ENCODE data around the gene SNAI3. TPM values are rescaled to one million over a fixed set of nuclear protein-coding genes. Genes with fewer than 3 reads are reported as not detected.
A peak's percentile ranks its signal among the peaks of the same experiment; 100 is the strongest.

The SNAI3 gene
- total and polyA plus RNA-seq, 2 donors, result 1.5 to 2.9 TPM

DNA sequence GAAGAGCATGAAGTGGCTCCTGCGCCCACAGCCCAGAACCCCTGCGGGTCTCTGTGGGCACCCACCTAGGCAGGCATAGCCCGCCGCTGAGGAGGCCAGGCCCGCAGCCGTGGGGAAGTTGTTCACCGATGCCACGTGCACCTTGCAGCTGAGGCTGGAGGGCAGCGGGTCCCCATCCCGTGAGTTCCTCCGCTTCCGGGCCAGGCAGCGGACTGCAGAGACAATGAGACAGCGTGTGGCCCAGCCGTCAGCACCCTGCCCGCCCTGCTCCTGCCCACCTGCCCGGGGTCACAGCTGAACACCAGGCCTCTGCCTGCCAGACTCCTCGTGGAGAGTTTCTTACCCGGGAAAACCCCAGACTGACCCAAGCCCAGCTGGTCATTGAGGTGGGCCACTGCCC is 28.9 kb downstream of the SNAI3 start:
- Histone ChIP-seq H3K4me1 (ENCODE audit: control insufficient read depth in 2 of 2, insufficient read depth in 2 of 2, low read length in 2 of 2) (peaks cover 4 to 5% of the 10 kb centered on the region in 2 donors), H3K4me3 (ENCODE audit: low read length in 2 of 2) (no peak overlapping the region), H3K27me3 (ENCODE audit: control insufficient read depth in 2 of 2, insufficient read depth in 1 of 2, low read length in 1 of 2) (peaks cover 0 to 3% of the 10 kb centered on the region in 2 donors), H3K27ac (ENCODE audit: low read depth in 1 of 2, low read length in 1 of 2) (no peak overlapping the region), H3K36me3 (ENCODE audit: control insufficient read depth in 2 of 2, insufficient read depth in 2 of 2, low read length in 1 of 2) (peaks cover 16 to 21% of the 10 kb centered on the region in 2 donors), H3K9me3 (ENCODE audit: control insufficient read depth in 2 of 2, insufficient read depth in 1 of 2, low read length in 1 of 2) (peaks cover 0 to 8% of the 10 kb centered on the region in 2 donors)
- DNase-seq (ENCODE audit: low read depth in 6 of 9, low spot score in 9 of 9), result no peak
- 97% methylated on average over 19 of the region's 19 CpGs for WGBS

DNA sequence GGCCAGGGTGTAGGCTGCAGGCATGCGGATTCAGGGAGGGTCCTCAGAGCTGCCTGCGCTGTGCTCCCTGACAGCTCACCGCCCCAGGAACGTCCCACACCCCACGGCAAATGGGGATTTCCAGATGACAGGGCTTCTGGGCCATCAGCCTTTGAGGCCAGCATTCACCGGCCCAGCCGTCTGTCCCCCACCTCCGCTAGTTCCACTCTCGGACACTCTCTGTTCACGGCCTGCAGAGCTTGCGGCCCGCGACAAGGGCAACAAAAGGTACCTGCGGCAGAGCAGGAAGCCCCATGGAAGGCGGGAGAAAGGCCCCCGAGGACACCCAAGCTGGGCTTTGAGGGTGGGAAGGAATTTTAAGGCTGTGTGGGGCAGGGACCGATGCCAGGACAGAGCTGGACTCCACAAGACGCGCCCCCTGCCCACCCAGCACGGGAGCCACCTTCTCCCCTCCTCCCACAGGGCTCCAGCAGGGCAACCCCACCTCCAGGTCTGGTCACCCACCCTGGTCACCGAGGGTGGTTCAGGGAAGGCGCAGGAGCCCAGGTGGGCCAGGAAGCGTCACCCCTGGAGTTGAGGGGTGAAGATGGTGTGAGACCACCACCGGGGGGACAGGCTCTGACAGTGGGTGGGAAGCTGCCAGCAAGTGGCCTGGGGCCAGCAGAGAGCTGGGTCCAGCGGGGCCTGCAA is 29.9 kb downstream of the SNAI3 start:
- Histone ChIP-seq H3K9me3 (ENCODE audit: control insufficient read depth in 2 of 2, insufficient read depth in 1 of 2, low read length in 1 of 2) (peaks cover 0 to 8% of the 10 kb centered on the region in 2 donors), H3K36me3 (ENCODE audit: control insufficient read depth in 2 of 2, insufficient read depth in 2 of 2, low read length in 1 of 2) (peaks cover 20 to 21% of the 10 kb centered on the region in 2 donors), H3K4me3 (ENCODE audit: low read length in 2 of 2) (no peak overlapping the region), H3K27me3 (ENCODE audit: control insufficient read depth in 2 of 2, insufficient read depth in 1 of 2, low read length in 1 of 2) (no peaks in the 10 kb centered on the region), H3K4me1 (ENCODE audit: control insufficient read depth in 2 of 2, insufficient read depth in 2 of 2, low read length in 2 of 2) (peaks cover under 1 to 6% of the 10 kb centered on the region in 2 donors), H3K27ac (ENCODE audit: low read depth in 1 of 2, low read length in 1 of 2) (no peak overlapping the region)
- no peak for DNase-seq (ENCODE audit: low read depth in 6 of 9, low spot score in 9 of 9)
- WGBS, result 93% methylated on average over 25 of the region's 25 CpGs

DNA sequence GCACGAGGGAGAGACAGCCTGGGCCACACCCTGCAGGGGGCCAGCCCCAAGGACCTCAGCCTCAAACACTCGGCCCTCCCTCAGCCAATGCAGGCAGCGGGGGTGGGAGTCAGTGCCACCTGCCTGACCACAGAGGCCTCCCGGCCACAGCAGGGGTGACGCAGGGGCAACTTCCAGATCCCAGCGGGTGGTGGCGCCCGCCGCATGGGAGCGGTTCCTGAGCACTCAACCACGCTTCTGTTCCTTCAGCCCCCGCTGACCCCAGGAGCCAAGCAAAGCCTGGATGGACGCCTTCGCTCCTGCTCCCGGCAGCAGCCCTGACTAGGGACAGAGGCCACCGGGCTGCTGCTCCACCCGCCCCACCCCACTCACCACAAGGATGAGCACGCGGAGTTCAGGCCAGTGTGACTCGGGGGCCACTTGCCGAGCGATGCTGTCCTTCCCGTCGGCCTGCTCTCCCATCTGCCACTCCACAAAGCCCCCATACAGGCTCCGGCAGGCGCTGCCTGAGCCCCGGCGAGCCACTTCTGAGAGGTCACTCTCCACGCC is 30.5 kb downstream of the SNAI3 start:
- WGBS, result 96% methylated on average over 29 of the region's 29 CpGs
- peaks cover 5 to 11% of the 10 kb centered on the region in 2 donors for H3K4me1 ChIP-seq (ENCODE audit: control insufficient read depth in 2 of 2, insufficient read depth in 2 of 2, low read length in 2 of 2)
- no peak for DNase-seq (ENCODE audit: low read depth in 6 of 9, low spot score in 9 of 9)
- H3K36me3 ChIP-seq (ENCODE audit: control insufficient read depth in 2 of 2, insufficient read depth in 2 of 2, low read length in 1 of 2), result peaks cover 20 to 21% of the 10 kb centered on the region in 2 donors
- H3K27ac ChIP-seq (ENCODE audit: low read depth in 1 of 2, low read length in 1 of 2), result no peak overlapping the region
- H3K4me3 ChIP-seq (ENCODE audit: low read length in 2 of 2), result no peak overlapping the region
- no peaks in the 10 kb centered on the region for H3K27me3 ChIP-seq (ENCODE audit: control insufficient read depth in 2 of 2, insufficient read depth in 1 of 2, low read length in 1 of 2)
- H3K9me3 ChIP-seq (ENCODE audit: control insufficient read depth in 2 of 2, insufficient read depth in 1 of 2, low read length in 1 of 2), result peaks cover 0 to 8% of the 10 kb centered on the region in 2 donors

DNA sequence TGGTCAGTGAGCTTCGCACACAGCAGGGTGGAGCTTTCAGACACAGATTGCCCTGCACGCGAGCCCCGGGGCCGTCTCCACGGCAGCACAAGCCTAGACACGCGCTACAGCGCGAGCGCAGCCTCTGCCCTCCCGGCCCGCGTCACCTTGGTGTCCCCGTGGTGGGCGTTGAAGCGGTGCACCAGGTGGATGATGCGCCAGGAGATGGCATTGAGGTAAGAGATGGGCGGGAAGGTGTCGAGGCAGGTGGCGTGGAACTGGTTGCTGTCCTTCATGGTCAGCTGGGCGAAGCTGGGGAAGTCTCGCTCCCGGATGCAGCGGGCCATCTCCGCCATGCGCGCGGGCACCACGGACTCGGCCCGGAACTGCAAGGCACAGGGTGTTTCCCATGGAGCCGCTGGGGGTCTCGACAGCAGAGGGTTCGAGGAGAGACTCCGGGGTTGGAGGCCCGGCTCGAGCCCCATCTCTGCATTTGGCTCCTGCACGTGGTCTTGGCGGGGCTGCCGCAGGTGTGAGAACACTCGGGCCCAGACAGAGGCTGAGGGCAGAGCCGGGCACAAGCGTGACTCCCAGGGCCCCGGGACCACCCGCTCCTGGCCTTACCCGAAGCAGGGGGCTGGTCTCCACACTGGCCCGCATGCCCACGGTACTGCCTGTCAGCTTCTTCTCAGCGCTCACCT is 31.1 kb downstream of the SNAI3 start:
- peaks cover 5 to 11% of the 10 kb centered on the region in 2 donors for H3K4me1 ChIP-seq (ENCODE audit: control insufficient read depth in 2 of 2, insufficient read depth in 2 of 2, low read length in 2 of 2)
- no peak for DNase-seq (ENCODE audit: low read depth in 6 of 9, low spot score in 9 of 9)
- WGBS, result 97% methylated on average over 50 of the region's 50 CpGs

GRCh38 chr16:88654363-88655052 is 31.8 kb downstream of the SNAI3 start:
- H3K27ac ChIP-seq (ENCODE audit: low read depth in 1 of 2, low read length in 1 of 2), result no peak overlapping the region
- H3K4me3 ChIP-seq (ENCODE audit: low read length in 2 of 2), result no peak overlapping the region
- H3K27me3 ChIP-seq (ENCODE audit: control insufficient read depth in 2 of 2, insufficient read depth in 1 of 2, low read length in 1 of 2), result no peaks in the 10 kb centered on the region
- DNase-seq (ENCODE audit: low read depth in 6 of 9, low spot score in 9 of 9), result no peak
- peaks cover 0 to 8% of the 10 kb centered on the region in 2 donors for H3K9me3 ChIP-seq (ENCODE audit: control insufficient read depth in 2 of 2, insufficient read depth in 1 of 2, low read length in 1 of 2)
- 93% methylated on average over 28 of the region's 28 CpGs for WGBS
- H3K4me1 ChIP-seq (ENCODE audit: control insufficient read depth in 2 of 2, insufficient read depth in 2 of 2, low read length in 2 of 2), result peaks cover 12 to 18% of the 10 kb centered on the region in 2 donors
- H3K36me3 ChIP-seq (ENCODE audit: control insufficient read depth in 2 of 2, insufficient read depth in 2 of 2, low read length in 1 of 2), result peaks cover 20 to 23% of the 10 kb centered on the region in 2 donors

More for the DNA sequence above, 31.1 kb downstream of the SNAI3 start:
- Histone ChIP-seq H3K27me3 (ENCODE audit: control insufficient read depth in 2 of 2, insufficient read depth in 1 of 2, low read length in 1 of 2) (no peaks in the 10 kb centered on the region), H3K4me3 (ENCODE audit: low read length in 2 of 2) (no peak overlapping the region), H3K9me3 (ENCODE audit: control insufficient read depth in 2 of 2, insufficient read depth in 1 of 2, low read length in 1 of 2) (peaks cover 0 to 8% of the 10 kb centered on the region in 2 donors), H3K36me3 (ENCODE audit: control insufficient read depth in 2 of 2, insufficient read depth in 2 of 2, low read length in 1 of 2) (peaks cover 20 to 21% of the 10 kb centered on the region in 2 donors), H3K27ac (ENCODE audit: low read depth in 1 of 2, low read length in 1 of 2) (no peak overlapping the region)

- WGBS, result 91% methylated on average over 32 of the region's 32 CpGs
- no peak for DNase-seq (ENCODE audit: low read depth in 6 of 9, low spot score in 9 of 9)
These were observed 32.5 kb downstream of the SNAI3 start for GRCh38 chr16:88653596-88654362.

DNA sequence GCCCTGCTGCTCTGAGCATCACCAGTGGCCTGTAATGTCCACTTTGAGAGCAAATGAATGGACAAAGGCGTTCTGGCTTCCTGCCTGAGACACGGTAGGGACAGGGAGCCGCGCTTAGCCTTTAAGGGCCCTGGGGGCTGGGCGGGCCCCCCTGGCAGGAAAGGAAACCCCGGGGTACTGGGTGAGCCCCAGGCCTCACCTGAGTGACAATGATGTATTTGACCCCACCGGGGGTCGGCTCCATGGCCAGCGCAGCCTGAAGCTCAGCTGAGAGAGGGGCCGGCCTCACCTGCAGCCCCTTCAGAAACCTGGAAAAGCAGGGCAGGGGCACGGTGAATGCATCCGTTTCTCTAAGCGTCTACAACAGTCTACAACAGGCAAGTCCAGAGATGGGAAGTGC is 33.2 kb downstream of the SNAI3 start:
- whole genome bisulfite sequencing, result 96% methylated on average over 13 of the region's 13 CpGs
- H3K36me3 ChIP-seq (ENCODE audit: control insufficient read depth in 2 of 2, insufficient read depth in 2 of 2, low read length in 1 of 2), result peaks cover 20 to 22% of the 10 kb centered on the region in 2 donors
- no peak for DNase-seq (ENCODE audit: low read depth in 6 of 9, low spot score in 9 of 9)
- no peaks in the 10 kb centered on the region for H3K27me3 ChIP-seq (ENCODE audit: control insufficient read depth in 2 of 2, insufficient read depth in 1 of 2, low read length in 1 of 2)
- peak overlapping the region in 1 of 2 donors; percentile 20 for H3K27ac ChIP-seq (ENCODE audit: low read depth in 1 of 2, low read length in 1 of 2)
- H3K4me3 ChIP-seq (ENCODE audit: low read length in 2 of 2), result no peak overlapping the region
- H3K4me1 ChIP-seq (ENCODE audit: control insufficient read depth in 2 of 2, insufficient read depth in 2 of 2, low read length in 2 of 2), result peaks cover 13 to 23% of the 10 kb centered on the region in 2 donors
- peaks cover 0 to 6% of the 10 kb centered on the region in 2 donors for H3K9me3 ChIP-seq (ENCODE audit: control insufficient read depth in 2 of 2, insufficient read depth in 1 of 2, low read length in 1 of 2)

More at GRCh38 chr16:88653596-88654362, 32.5 kb downstream of the SNAI3 start:
- Histone ChIP-seq H3K27me3 (ENCODE audit: control insufficient read depth in 2 of 2, insufficient read depth in 1 of 2, low read length in 1 of 2) (no peaks in the 10 kb centered on the region), H3K36me3 (ENCODE audit: control insufficient read depth in 2 of 2, insufficient read depth in 2 of 2, low read length in 1 of 2) (peaks cover 20 to 24% of the 10 kb centered on the region in 2 donors), H3K4me1 (ENCODE audit: control insufficient read depth in 2 of 2, insufficient read depth in 2 of 2, low read length in 2 of 2) (peaks cover 13 to 23% of the 10 kb centered on the region in 2 donors), H3K27ac (ENCODE audit: low read depth in 1 of 2, low read length in 1 of 2) (no peak overlapping the region), H3K9me3 (ENCODE audit: control insufficient read depth in 2 of 2, insufficient read depth in 1 of 2, low read length in 1 of 2) (peaks cover 0 to 6% of the 10 kb centered on the region in 2 donors), H3K4me3 (ENCODE audit: low read length in 2 of 2) (no peak overlapping the region)

DNA sequence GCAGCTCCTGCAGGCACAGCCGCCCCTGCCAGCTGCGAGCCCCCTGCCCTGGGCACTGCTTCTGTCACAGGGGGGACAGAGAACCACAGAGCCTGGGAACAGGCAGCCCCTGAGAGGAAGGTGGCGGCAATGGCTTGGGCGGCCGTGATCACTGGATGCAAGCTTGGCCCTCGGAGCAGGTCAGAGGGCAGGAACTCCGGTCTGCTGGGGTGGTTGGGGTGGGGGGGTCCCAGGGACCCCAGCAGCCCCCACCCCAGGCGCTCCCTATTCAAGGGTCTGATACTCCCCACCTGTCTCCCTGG is 33.6 kb downstream of the SNAI3 start:
- Histone ChIP-seq H3K27me3 (ENCODE audit: control insufficient read depth in 2 of 2, insufficient read depth in 1 of 2, low read length in 1 of 2) (no peaks in the 10 kb centered on the region), H3K27ac (ENCODE audit: low read depth in 1 of 2, low read length in 1 of 2) (no peak overlapping the region), H3K4me3 (ENCODE audit: low read length in 2 of 2) (no peak overlapping the region), H3K9me3 (ENCODE audit: control insufficient read depth in 2 of 2, insufficient read depth in 1 of 2, low read length in 1 of 2) (peaks cover 0 to 6% of the 10 kb centered on the region in 2 donors), H3K36me3 (ENCODE audit: control insufficient read depth in 2 of 2, insufficient read depth in 2 of 2, low read length in 1 of 2) (peaks cover 18 to 25% of the 10 kb centered on the region in 2 donors), H3K4me1 (ENCODE audit: control insufficient read depth in 2 of 2, insufficient read depth in 2 of 2, low read length in 2 of 2) (peaks cover 13 to 23% of the 10 kb centered on the region in 2 donors)
- WGBS, result 98% methylated on average over 8 of the region's 8 CpGs
- no peak for DNase-seq (ENCODE audit: low read depth in 6 of 9, low spot score in 9 of 9)

Measured in thymus (tissue), 11 donors.